MCF 10A (cell line): ENCODE data around the gene HIPK4. TPM values are rescaled to one million over a fixed set of nuclear protein-coding genes. Genes with fewer than 3 reads are reported as not detected.

Experiments used
- BruUV-seq: library from RNA; stranded (reverse); fragments of 400-500 nt; replicated peaks from 2 replicates; lab custom pipeline; 2021; lab: Mats Ljungman, UMichigan
- CTCF ChIA-PET: fragments of 300-600 bp; sonication (Branson Sonifier 250); formaldehyde crosslinking; extraction: SDS; loops from one replicate; lab custom pipeline; 2021; ENCODE audit warnings: antibody characterized with exemption, inconsistent platforms; lab: Yijun Ruan, JAX
- POLR2A ChIA-PET: fragments of 300-600, 350-650 bp; sonication (Branson Sonifier 250); formaldehyde crosslinking; extraction: SDS; loops from one replicate; lab custom pipeline; 2020; ENCODE audit warnings: antibody characterized with exemption, inconsistent platforms; lab: Yijun Ruan, JAX
- DNase-seq: peaks from one replicate; pipeline ENCODE4 v3.0.0-alpha.2; 2018; ENCODE audit not compliant: unreplicated experiment
- H3K27ac Mint-ChIP-seq: one replicate; pipeline ENCODE4 v1.8.0; 2022; ENCODE audit warnings: mild to moderate bottlenecking, low read depth, mixed read lengths; ENCODE audit not compliant: unreplicated experiment
- H3K27me3 Mint-ChIP-seq: one replicate; pipeline ENCODE4 v1.8.0; 2022; ENCODE audit warnings: mixed read lengths; ENCODE audit not compliant: insufficient read depth, unreplicated experiment
- H3K36me3 Mint-ChIP-seq: one replicate; pipeline ENCODE4 v1.8.0; 2022; ENCODE audit warnings: mild to moderate bottlenecking, moderate library complexity, mixed read lengths; ENCODE audit not compliant: insufficient read depth, unreplicated experiment
- H3K4me1 Mint-ChIP-seq: one replicate; pipeline ENCODE4 v1.8.0; 2022; ENCODE audit warnings: mixed read lengths; ENCODE audit not compliant: insufficient read depth, unreplicated experiment
- H3K4me3 Mint-ChIP-seq: one replicate; pipeline ENCODE4 v1.8.0; 2022; ENCODE audit warnings: mild to moderate bottlenecking, moderate library complexity, mixed read lengths; ENCODE audit not compliant: unreplicated experiment
- H3K9me3 Mint-ChIP-seq: one replicate; pipeline ENCODE4 v1.8.0; 2022; ENCODE audit warnings: mixed read lengths; ENCODE audit not compliant: unreplicated experiment
- CTCF ChIP-seq: fragments of 200-600 bp; IDR thresholded peaks from one replicate; pipeline ENCODE4 v1.8.0; 2022; ENCODE audit warnings: antibody characterized with exemption, mild to moderate bottlenecking; ENCODE audit not compliant: unreplicated experiment
- intact Hi-C: fragments of 100-400 bp; cut with micrococcal nuclease; formaldehyde crosslinking; loops from 2 replicates; pipeline ENCODE4 v1.14.1; 2022
- total RNA-seq: library from RNA; stranded (reverse); gene quantifications from 2 replicates; pipeline ENCODE4 v1.2.3, GENCODE V29; 2022

The HIPK4 gene
- total RNA-seq, 1 experiment from 2014 or later = not detected

- intact Hi-C loops = no loop called here
- H3K27me3 Mint-ChIP-seq = no peaks in the 10 kb centered on the region
- CTCF ChIA-PET = interaction anchor here (0.7 to 1.7 kb wide), 4 partner anchors 9 to 47 kb away, joined by 3 to 7 read pairs (median 6); partner anchors contain the start of gene SERTAD1
- peaks cover 12% of the 10 kb centered on the region for H3K4me1 Mint-ChIP-seq
- peaks cover 8% of the 10 kb centered on the region for H3K36me3 Mint-ChIP-seq
- no peaks in the 10 kb centered on the region for H3K9me3 Mint-ChIP-seq
- peak overlapping the region; percentile 49 for H3K27ac Mint-ChIP-seq
- POLR2A ChIA-PET = interaction anchor here (0.6 to 1.3 kb wide), 3 partner anchors 9 to 243 kb away, joined by 3 to 5 read pairs (median 4); no protein-coding TSS in a partner anchor
- no TSS peak for BruUV-seq
- peak; percentile 37 for DNase-seq
- no peak overlapping the region for H3K4me3 Mint-ChIP-seq
- no peak for TF ChIP-seq CTCF
These were observed 27.1 kb upstream of the HIPK4 start for GRCh38 chr19:40416918-40417642.

GRCh38 chr19:40415768-40416167, 25.8 kb upstream of the HIPK4 start:
- CTCF ChIA-PET = interaction anchor here (1.2 to 1.7 kb wide), 2 partner anchors 10 to 110 kb away, joined by 3 to 7 read pairs; partner anchors contain the start of gene SERTAD1

GRCh38 chr19:40414542-40415535, 24.9 kb upstream of the HIPK4 start:
- no peak overlapping the region for H3K27ac Mint-ChIP-seq
- no TSS peak for BruUV-seq
- no peak overlapping the region for H3K4me3 Mint-ChIP-seq
- H3K9me3 Mint-ChIP-seq = no peaks in the 10 kb centered on the region
- no peak for DNase-seq
- no peak for TF ChIP-seq CTCF
- ChIA-PET POLR2A (interaction anchor here (0.6 to 2.0 kb wide), 4 partner anchors 11 to 96 kb away, joined by 3 to 9 read pairs (median 6); partner anchors contain the start of gene SERTAD1), CTCF (interaction anchor here (0.5 to 1.2 kb wide), 5 partner anchors 49 to 172 kb away, joined by 3 read pairs; no protein-coding TSS in a partner anchor)
- intact Hi-C loops = no loop called here
- no peaks in the 10 kb centered on the region for H3K36me3 Mint-ChIP-seq
- H3K27me3 Mint-ChIP-seq = no peaks in the 10 kb centered on the region
- peaks cover 23% of the 10 kb centered on the region for H3K4me1 Mint-ChIP-seq

More at GRCh38 chr19:40415768-40416167, 25.8 kb upstream of the HIPK4 start:
- intact Hi-C loops = no loop called here
- H3K4me1 Mint-ChIP-seq = peaks cover 23% of the 10 kb centered on the region
- H3K27me3 Mint-ChIP-seq = no peaks in the 10 kb centered on the region
- POLR2A ChIA-PET = interaction anchor here (1.2 to 2.0 kb wide), 2 partner anchors 11 to 12 kb away, joined by 4 to 9 read pairs; partner anchors contain the start of gene SERTAD1
- no peak for TF ChIP-seq CTCF
- H3K36me3 Mint-ChIP-seq = no peaks in the 10 kb centered on the region
- no peaks in the 10 kb centered on the region for H3K9me3 Mint-ChIP-seq
- no peak for DNase-seq
- no peak overlapping the region for H3K4me3 Mint-ChIP-seq
- H3K27ac Mint-ChIP-seq = no peak overlapping the region
- BruUV-seq = no TSS peak
